ENCODE results near the gene PHKG2.

PHKG2 gene

DNA sequence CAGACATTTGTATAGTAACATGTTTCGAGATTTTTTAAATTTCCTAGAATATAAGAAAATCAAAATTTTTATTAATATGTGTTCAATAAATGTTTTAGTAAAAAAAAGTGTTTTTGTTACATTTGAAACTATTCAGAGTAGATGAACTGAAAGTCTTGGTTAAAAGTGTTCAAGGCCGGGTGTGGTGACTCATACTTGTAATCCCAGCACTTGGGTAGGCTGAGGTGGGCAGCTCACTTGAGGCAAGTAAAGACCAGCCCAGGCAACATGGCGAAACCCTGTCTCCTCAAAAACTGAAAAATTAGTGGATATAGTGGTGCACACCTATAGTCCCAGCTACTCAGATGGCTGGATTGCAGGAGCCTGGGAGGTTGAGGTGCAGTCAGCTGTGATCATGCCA, 16.8 kb upstream of the PHKG2 start:
- Histone ChIP-seq H3K36me3 (ENCODE audit: insufficient read depth, low read length) (peaks cover 70% of the 10 kb centered on the region), H3K4me3 (ENCODE audit: low read length) (no peak overlapping the region), H3K4me1 (ENCODE audit: control insufficient read depth, insufficient read depth, low read length) (no peaks in the 10 kb centered on the region), H3K27me3 (ENCODE audit: control insufficient read depth, insufficient read depth, low read length) (no peaks in the 10 kb centered on the region), H3K4me2 (ENCODE audit: low read length) (no peak overlapping the region), H3K9me3 (replicated peaks; ENCODE audit: low read length) (no peaks in the 10 kb centered on the region), H3K9ac (ENCODE audit: low read depth, low read length) (no peak overlapping the region)

DNA sequence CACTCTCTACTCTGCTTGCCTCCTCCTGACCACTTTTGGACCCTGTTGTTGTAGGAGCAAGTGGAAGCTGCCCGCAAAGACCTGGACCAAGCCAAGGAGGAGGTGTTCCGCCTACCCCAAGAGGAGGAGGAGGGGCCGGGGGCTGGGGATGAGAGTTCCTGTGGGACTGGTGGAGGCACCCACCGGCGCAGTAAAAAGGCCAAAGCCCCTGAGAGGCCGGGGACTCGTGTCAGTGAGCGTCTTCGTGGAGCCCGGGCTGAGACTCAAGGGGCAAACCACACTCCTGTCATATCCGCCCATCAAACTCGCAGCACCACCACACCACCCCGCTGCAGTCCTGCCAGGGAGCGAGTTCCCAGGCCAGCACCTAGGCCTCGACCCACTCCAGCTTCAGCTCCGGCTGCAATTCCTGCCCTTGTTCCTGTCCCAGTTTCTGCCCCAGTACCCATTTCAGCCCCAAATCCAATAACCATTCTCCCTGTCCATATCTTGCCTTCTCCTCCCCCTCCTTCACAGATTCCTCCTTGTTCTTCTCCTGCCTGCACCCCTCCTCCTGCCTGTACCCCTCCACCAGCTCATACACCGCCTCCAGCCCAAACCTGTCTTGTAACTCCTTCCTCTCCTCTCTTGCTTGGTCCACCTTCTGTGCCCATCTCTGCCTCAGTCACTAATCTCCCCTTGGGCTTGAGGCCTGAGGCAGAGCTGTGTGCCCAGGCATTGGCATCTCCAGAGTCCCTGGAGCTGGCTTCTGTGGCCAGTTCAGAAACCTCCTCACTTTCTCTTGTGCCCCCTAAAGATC, 11.0 kb upstream of the PHKG2 start:
- Histone ChIP-seq H3K27me3 (ENCODE audit: control insufficient read depth, insufficient read depth, low read length) (no peaks in the 10 kb centered on the region), H3K4me1 (ENCODE audit: control insufficient read depth, insufficient read depth, low read length) (peaks cover 24% of the 10 kb centered on the region), H3K4me2 (ENCODE audit: low read length) (no peak overlapping the region), H3K36me3 (ENCODE audit: insufficient read depth, low read length) (peaks cover 69% of the 10 kb centered on the region), H3K9ac (ENCODE audit: low read depth, low read length) (no peak overlapping the region), H3K9me3 (replicated peaks; ENCODE audit: low read length) (no peaks in the 10 kb centered on the region), H3K4me3 (ENCODE audit: low read length) (no peak overlapping the region)

DNA sequence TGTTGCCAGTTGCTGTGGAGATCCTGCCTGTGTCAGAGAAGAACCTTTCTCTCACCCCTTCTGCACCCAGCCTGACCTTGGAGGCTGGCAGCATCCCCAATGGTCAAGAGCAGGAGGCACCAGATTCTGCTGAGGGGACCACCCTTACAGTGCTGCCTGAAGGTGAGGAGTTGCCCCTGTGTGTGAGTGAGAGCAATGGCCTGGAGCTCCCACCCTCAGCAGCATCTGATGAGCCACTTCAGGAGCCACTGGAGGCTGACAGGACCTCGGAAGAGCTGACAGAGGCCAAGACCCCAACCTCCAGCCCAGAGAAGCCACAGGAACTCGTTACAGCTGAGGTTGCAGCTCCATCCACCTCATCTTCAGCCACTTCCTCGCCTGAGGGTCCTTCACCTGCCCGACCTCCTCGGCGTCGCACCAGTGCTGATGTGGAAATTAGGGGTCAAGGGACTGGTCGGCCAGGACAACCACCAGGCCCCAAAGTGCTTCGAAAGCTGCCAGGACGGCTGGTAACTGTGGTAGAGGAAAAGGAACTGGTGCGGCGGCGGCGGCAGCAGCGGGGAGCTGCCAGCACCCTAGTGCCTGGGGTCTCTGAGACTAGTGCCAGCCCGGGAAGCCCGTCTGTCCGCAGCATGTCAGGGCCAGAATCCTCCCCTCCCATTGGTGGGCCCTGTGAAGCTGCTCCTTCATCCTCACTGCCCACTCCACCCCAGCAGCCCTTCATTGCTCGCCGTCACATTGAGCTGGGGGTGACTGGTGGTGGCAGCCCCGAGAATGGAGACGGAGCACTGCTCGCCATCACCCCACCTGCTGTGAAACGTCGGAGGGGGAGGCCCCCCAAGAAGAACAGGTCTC, 10.2 kb upstream of the PHKG2 start:
- Histone ChIP-seq H3K4me1 (ENCODE audit: control insufficient read depth, insufficient read depth, low read length) (peaks cover 24% of the 10 kb centered on the region), H3K4me2 (ENCODE audit: low read length) (no peak overlapping the region), H3K4me3 (ENCODE audit: low read length) (no peak overlapping the region), H3K9me3 (replicated peaks; ENCODE audit: low read length) (no peaks in the 10 kb centered on the region), H3K9ac (ENCODE audit: low read depth, low read length) (no peak overlapping the region), H3K27me3 (ENCODE audit: control insufficient read depth, insufficient read depth, low read length) (no peaks in the 10 kb centered on the region), H3K36me3 (ENCODE audit: insufficient read depth, low read length) (peaks cover 65% of the 10 kb centered on the region)

DNA sequence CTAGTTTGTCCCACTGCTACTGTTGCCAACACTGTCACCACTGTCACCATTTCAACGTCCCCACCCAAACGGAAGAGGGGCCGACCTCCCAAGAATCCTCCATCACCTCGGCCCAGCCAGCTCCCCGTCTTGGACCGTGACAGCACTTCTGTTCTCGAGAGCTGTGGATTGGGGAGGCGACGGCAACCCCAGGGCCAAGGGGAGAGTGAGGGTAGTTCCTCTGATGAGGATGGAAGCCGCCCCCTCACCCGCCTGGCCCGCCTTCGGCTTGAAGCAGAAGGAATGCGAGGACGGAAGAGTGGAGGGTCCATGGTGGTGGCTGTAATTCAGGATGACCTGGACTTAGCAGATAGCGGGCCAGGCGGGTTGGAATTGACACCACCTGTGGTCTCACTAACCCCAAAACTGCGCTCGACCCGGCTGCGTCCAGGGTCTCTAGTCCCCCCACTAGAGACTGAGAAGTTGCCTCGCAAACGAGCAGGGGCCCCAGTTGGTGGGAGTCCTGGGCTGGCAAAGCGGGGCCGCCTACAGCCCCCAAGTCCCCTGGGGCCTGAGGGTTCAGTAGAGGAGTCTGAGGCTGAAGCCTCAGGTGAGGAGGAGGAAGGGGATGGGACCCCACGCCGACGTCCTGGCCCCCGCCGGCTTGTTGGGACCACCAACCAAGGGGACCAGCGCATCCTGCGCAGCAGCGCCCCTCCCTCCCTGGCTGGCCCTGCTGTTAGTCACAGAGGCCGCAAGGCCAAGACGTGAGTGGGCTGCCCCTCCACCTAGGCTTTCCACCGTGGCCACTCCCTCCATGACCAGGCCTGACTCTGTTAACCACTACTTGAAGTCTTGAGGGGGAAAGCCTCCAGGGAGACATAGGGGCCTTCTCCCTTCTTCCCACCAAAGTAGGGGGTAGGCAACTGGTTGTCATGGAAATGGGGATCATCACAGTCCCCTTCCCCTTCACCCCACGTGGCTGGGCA, 9.0 kb upstream of the PHKG2 start:
- Histone ChIP-seq H3K36me3 (ENCODE audit: insufficient read depth, low read length) (peaks cover 56% of the 10 kb centered on the region), H3K4me1 (ENCODE audit: control insufficient read depth, insufficient read depth, low read length) (peaks cover 24% of the 10 kb centered on the region)

DNA sequence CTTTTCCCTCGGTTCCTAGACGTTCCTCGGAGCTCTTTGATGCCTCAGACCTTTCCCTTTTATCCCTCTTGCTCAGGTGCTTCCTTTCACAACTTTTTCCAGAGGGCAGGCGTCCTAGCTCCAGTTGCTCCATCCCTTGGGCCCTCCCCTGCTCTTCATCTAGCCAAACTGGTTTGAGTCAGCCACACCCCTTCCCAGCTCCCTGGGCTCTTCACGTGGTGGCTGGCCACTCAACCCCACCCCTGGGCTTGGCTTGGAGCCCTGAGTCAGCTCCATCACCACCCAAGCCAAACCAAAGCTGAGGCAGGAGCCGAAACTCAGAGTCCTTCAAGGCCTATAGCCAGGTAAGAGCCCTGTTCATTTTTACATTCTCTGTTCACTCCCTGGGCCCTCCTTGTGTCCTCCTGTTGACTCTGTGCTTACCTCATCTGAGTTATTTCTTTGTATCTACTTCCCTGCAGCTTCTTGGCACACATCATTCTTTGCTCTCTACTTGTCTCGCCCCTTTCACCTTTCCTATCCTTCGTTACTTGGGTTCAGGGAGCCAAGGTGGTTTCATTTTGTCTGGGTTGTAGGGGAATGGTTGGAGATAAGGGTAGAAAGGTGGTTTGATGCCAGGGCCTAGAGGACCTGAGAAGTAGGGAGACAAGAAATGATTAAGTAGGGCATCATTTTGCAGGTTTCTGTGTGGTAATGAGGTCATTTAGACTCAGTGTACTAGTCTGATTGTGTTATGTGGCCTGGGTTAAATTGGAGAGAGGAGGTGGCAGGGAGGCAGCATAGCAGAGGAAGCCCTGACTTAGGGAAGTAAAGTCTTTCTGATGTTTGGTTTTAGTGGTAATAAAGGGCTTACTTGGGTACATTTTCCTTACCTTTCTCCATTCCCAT, 7.6 kb upstream of the PHKG2 start:
- peaks cover 24% of the 10 kb centered on the region for H3K4me1 ChIP-seq (ENCODE audit: control insufficient read depth, insufficient read depth, low read length)
- H3K4me3 ChIP-seq (ENCODE audit: low read length), result peak overlapping the region; percentile 11
- H3K36me3 ChIP-seq (ENCODE audit: insufficient read depth, low read length), result peaks cover 58% of the 10 kb centered on the region
- no peaks in the 10 kb centered on the region for H3K27me3 ChIP-seq (ENCODE audit: control insufficient read depth, insufficient read depth, low read length)
- H3K9me3 ChIP-seq (replicated peaks; ENCODE audit: low read length), result no peaks in the 10 kb centered on the region
- peak overlapping the region; percentile 49 for H3K4me2 ChIP-seq (ENCODE audit: low read length)
- peak overlapping the region; percentile 33 for H3K9ac ChIP-seq (ENCODE audit: low read depth, low read length)

More for the DNA sequence above, 9.0 kb upstream of the PHKG2 start:
- no peak overlapping the region for H3K9ac ChIP-seq (ENCODE audit: low read depth, low read length)
- H3K9me3 ChIP-seq (replicated peaks; ENCODE audit: low read length), result no peaks in the 10 kb centered on the region
- no peaks in the 10 kb centered on the region for H3K27me3 ChIP-seq (ENCODE audit: control insufficient read depth, insufficient read depth, low read length)
- H3K4me2 ChIP-seq (ENCODE audit: low read length), result no peak overlapping the region
- no peak overlapping the region for H3K4me3 ChIP-seq (ENCODE audit: low read length)

DNA sequence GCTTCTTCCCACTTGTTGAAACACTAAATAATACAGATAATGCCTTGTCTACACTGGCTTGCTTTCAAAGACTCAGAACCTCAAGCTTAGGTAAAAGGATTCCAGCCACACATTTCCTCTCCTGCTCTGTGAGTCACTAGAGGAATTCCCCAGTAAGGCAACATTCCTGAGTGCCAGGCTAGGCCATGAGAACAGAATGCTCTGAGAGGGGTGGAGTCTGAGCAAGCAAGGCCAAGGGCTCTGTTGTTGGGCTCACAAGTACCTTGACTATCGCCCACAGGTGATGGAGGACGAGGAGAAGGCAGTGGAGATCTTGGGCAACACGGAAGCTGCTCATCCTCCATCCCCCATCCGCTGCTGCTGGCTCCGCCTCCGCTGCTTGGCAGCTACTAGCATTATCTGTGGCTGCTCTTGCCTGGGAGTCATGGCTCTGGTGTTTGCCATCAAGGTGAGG, 6.7 kb upstream of the PHKG2 start:
- H3K4me3 ChIP-seq (ENCODE audit: low read length), result no peak overlapping the region
- peaks cover 25% of the 10 kb centered on the region for H3K4me1 ChIP-seq (ENCODE audit: control insufficient read depth, insufficient read depth, low read length)
- peak overlapping the region; percentile 49 for H3K4me2 ChIP-seq (ENCODE audit: low read length)
- H3K27me3 ChIP-seq (ENCODE audit: control insufficient read depth, insufficient read depth, low read length), result no peaks in the 10 kb centered on the region
- peaks cover 50% of the 10 kb centered on the region for H3K36me3 ChIP-seq (ENCODE audit: insufficient read depth, low read length)
- no peaks in the 10 kb centered on the region for H3K9me3 ChIP-seq (replicated peaks; ENCODE audit: low read length)
- peak overlapping the region; percentile 33 for H3K9ac ChIP-seq (ENCODE audit: low read depth, low read length)

DNA sequence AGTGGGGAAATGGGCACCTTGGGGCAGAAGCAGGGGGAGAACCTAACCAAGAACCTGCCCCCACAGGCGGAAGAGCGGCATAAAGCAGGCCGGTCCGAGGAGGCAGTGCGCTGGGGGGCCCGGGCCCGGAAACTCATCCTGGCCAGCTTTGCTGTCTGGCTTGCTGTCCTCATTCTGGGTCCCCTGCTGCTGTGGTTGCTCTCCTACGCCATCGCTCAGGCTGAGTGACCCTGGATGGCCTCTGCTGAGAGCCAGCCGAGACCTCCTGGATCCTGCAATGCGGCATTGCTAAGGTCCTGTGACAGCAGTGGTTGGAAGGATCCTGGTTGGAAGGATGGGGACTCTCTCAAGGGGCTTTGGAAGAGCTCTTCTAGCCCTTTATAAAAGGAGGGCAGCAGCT, 4.5 kb upstream of the PHKG2 start:
- Histone ChIP-seq H3K9ac (ENCODE audit: low read depth, low read length) (no peak overlapping the region), H3K4me2 (ENCODE audit: low read length) (no peak overlapping the region), H3K9me3 (replicated peaks; ENCODE audit: low read length) (no peaks in the 10 kb centered on the region), H3K36me3 (ENCODE audit: insufficient read depth, low read length) (peaks cover 27% of the 10 kb centered on the region), H3K27me3 (ENCODE audit: control insufficient read depth, insufficient read depth, low read length) (no peaks in the 10 kb centered on the region), H3K4me1 (ENCODE audit: control insufficient read depth, insufficient read depth, low read length) (peaks cover 39% of the 10 kb centered on the region), H3K4me3 (ENCODE audit: low read length) (no peak overlapping the region)

DNA sequence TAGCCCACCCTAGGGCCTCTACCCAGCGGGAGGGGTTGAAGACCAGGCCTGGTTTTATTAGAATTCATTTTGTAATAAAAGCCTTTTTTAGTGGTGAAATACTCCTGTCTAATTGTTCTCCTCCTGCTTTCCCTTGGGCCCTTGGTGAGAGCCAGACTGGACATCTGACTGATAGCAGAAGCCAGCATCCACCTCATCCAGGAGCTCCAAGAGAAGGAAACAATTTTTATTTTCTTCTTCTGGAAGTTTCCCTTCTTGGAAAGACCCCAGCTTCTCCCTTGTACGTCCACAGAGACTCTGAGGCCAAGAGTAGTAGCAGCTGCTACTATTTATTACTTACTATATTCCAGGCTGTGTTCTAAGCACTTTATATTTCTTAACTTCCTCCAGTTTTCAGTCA, 4.0 kb upstream of the PHKG2 start:
- Histone ChIP-seq H3K4me1 (ENCODE audit: control insufficient read depth, insufficient read depth, low read length) (peaks cover 39% of the 10 kb centered on the region), H3K27me3 (ENCODE audit: control insufficient read depth, insufficient read depth, low read length) (no peaks in the 10 kb centered on the region), H3K36me3 (ENCODE audit: insufficient read depth, low read length) (peaks cover 23% of the 10 kb centered on the region), H3K4me3 (ENCODE audit: low read length) (no peak overlapping the region), H3K9me3 (replicated peaks; ENCODE audit: low read length) (no peaks in the 10 kb centered on the region), H3K9ac (ENCODE audit: low read depth, low read length) (no peak overlapping the region), H3K4me2 (ENCODE audit: low read length) (no peak overlapping the region)

DNA sequence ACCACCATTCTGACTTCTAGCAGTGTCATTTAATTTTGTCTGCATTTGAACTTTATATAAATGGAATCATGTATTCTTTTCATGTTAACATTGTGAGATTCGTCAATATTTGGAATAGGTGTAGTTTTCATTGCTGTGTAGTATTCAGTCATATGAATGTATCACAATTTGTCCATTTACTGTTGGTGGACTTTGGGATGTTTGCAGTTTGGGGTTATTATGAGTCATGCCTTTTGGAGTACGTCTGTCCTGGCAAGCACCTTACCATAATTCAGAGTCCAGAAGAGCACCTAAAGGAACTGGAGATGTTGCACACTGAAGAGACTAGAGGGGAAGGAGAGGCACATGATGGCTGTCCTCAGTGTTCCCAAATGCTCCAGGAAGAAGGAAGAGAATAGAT, 3.1 kb upstream of the PHKG2 start:
- Histone ChIP-seq H3K27me3 (ENCODE audit: control insufficient read depth, insufficient read depth, low read length) (no peaks in the 10 kb centered on the region), H3K9me3 (replicated peaks; ENCODE audit: low read length) (no peaks in the 10 kb centered on the region), H3K9ac (ENCODE audit: low read depth, low read length) (no peak overlapping the region), H3K4me1 (ENCODE audit: control insufficient read depth, insufficient read depth, low read length) (peaks cover 34% of the 10 kb centered on the region), H3K4me3 (ENCODE audit: low read length) (no peak overlapping the region), H3K4me2 (ENCODE audit: low read length) (no peak overlapping the region), H3K36me3 (ENCODE audit: insufficient read depth, low read length) (peaks cover 19% of the 10 kb centered on the region)

DNA sequence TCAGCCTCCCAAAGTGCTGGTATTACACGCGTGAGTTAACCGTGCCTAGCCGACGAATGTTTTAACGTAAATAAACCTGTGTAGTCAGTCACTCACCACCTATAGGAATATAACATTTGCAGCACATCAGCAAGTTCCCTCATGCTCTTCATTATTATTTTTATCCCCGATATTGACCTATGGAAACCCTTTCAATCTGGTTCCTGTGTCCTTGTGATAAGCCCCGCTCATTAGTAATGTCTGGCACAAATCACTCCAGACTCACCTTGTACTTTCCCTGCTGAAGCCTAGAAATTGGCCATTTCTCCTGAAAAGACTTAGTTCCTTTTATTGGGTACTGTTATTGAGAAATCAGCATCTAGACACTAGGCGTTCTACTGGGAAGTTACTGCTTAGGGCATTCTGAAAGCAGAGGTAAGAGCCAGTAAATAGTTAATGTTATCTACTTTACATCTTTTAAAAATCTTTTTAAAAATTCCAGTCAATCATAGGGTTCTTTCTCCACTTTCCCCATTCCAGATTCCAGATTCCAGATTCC, 1.5 kb upstream of the PHKG2 start:
- Histone ChIP-seq H3K9me3 (replicated peaks; ENCODE audit: low read length) (no peaks in the 10 kb centered on the region), H3K4me2 (ENCODE audit: low read length) (no peak overlapping the region), H3K4me3 (ENCODE audit: low read length) (no peak overlapping the region), H3K36me3 (ENCODE audit: insufficient read depth, low read length) (peaks cover 34% of the 10 kb centered on the region), H3K27me3 (ENCODE audit: control insufficient read depth, insufficient read depth, low read length) (no peaks in the 10 kb centered on the region), H3K9ac (ENCODE audit: low read depth, low read length) (no peak overlapping the region), H3K4me1 (ENCODE audit: control insufficient read depth, insufficient read depth, low read length) (peaks cover 18% of the 10 kb centered on the region)
